ENCODE measurements around the gene TBK1. TPM values are rescaled to one million over a fixed set of nuclear protein-coding genes. Genes with fewer than 3 reads are reported as not detected.

The TBK1 gene
- total and polyA plus RNA-seq, 2 of the 4 experiments (the other 2 are of a cell fraction), result 9.9 to 11.6 TPM

DNA sequence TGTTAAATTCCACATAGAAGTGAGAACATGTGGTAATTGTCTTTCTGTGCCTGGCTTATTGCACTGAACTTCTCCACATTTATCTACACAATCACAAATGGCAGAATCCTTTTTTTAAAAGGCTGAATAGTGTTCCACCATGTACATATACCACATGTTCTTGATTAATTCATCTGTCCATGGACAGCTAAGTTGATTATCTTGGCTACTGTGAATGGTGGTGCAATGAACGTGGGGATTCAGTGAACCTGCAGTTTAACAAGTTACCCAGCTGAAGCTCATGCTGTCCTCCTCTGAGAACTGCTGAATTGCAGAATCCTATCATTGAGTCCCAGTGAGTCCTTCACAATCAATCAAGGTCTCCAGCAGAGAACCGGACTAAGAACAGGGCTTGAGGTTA is 74.9 kb downstream of the TBK1 start:
- H2AK9ac ChIP-seq (replicated peaks; ENCODE audit: low read depth, low read length, poor library complexity), result peak overlapping the region; percentile 29
- no peaks in the 10 kb centered on the region for H3K9me1 ChIP-seq (ENCODE audit: insufficient read depth, low read length)
- no peak overlapping the region for H3K4me2 ChIP-seq (ENCODE audit: low read depth, low read length)
- no peak overlapping the region for H2BK120ac ChIP-seq (ENCODE audit: low read depth, low read length)
- ChIA-PET CTCF (no interaction called here), POLR2A (ENCODE audit: unreplicated experiment) (no interaction called here)
- no peaks in the 10 kb centered on the region for H3K27me3 ChIP-seq (ENCODE audit: control insufficient read depth, insufficient read depth, low read length)
- TF ChIP-seq CHD1 (IDR thresholded peaks at IDR 0.05; ENCODE audit: low read depth, low read length), result no peak
- TF ChIP-seq MAFK (IDR thresholded peaks at IDR 0.05; ENCODE audit: low read depth, low read length), result peak; percentile 51
- no peak for TF ChIP-seq MXI1 (IDR thresholded peaks at IDR 0.05; ENCODE audit: borderline replicate concordance, low read depth, low read length)
- TF ChIP-seq RAD21 (IDR thresholded peaks at IDR 0.05; ENCODE audit: low read length), result no peak
- H3K79me1 ChIP-seq (ENCODE audit: low read depth in 1 of 2, low read length in 2 of 2), result no peaks in the 10 kb centered on the region
- no peak overlapping the region for H2AK5ac ChIP-seq (ENCODE audit: low read depth, low read length)
- no peak overlapping the region for H4K8ac ChIP-seq (ENCODE audit: low read depth in 2 of 2, low read length in 2 of 2)
- H2BK20ac ChIP-seq (ENCODE audit: low read depth, low read length), result no peak overlapping the region
- H3K9ac ChIP-seq (ENCODE audit: low read depth, low read length), result no peak overlapping the region
- in situ Hi-C loops (cut with MboI; ENCODE audit: low sequenced_read_pairs) (no loop called here), dilution Hi-C loops (cut with HindIII; ENCODE audit: low sequenced_read_pairs, unreplicated experiment) (no loop called here), intact Hi-C loops (cut with micrococcal nuclease) (no loop called here)
- H3K4me1 ChIP-seq (ENCODE audit: control insufficient read depth, insufficient read depth, low read length), result peaks cover 7% of the 10 kb centered on the region
- no peaks in the 10 kb centered on the region for H3K36me3 ChIP-seq (ENCODE audit: control insufficient read depth, insufficient read depth, low read length)
- H3K14ac ChIP-seq (replicated peaks; ENCODE audit: low read depth, low read length), result no peak overlapping the region
- H3K9me3 ChIP-seq (ENCODE audit: control insufficient read depth, insufficient read depth, low read length), result no peaks in the 10 kb centered on the region
- no CpG with 5 or more reads among the region's 2 CpGs for WGBS, 2 experiments (ENCODE audit: extremely low coverage in 2 of 2, insufficient read length in 1 of 2)
- no peak overlapping the region for H3K4me3 ChIP-seq (ENCODE audit: insufficient read depth, low read depth, low read length)
- ATAC-seq (ENCODE audit: low read depth), result no peak
- H3K27ac ChIP-seq (ENCODE audit: insufficient read depth, low read length), result no peak overlapping the region
- H2BK15ac ChIP-seq (ENCODE audit: low read depth, low read length), result no peak overlapping the region
- no peak for DNase-seq
- H2BK5ac ChIP-seq (ENCODE audit: low read depth, low read length, poor library complexity, severe bottlenecking), result no peak overlapping the region
- no peak overlapping the region for H4K91ac ChIP-seq (ENCODE audit: insufficient read depth, low read depth, low read length)
- no peak overlapping the region; the same call in 1 of the 2 replicates for H3K23ac ChIP-seq (ENCODE audit: low read depth, low read length)
- H3K56ac ChIP-seq (ENCODE audit: extremely low read depth, insufficient read depth, low read length), result no peak overlapping the region
- no peak overlapping the region for H3K18ac ChIP-seq (ENCODE audit: low read depth, low read length)
- H2AFZ ChIP-seq (replicated peaks; ENCODE audit: low read length, poor library complexity), result no peak overlapping the region
- no peak overlapping the region for H4K5ac ChIP-seq (ENCODE audit: low read depth, low read length)
- H4K20me1 ChIP-seq (ENCODE audit: insufficient read depth, low read length), result no peaks in the 10 kb centered on the region
- BruUV-seq (replicated peaks), result no TSS peak
- H3K4ac ChIP-seq (ENCODE audit: low read depth, low read length), result no peak overlapping the region

Data from IMR-90 (cell line).